Medulla oblongata (tissue), 1 donor: ENCODE data around the gene MGAT4C.
A peak's percentile ranks its signal among the peaks of the same experiment; 100 is the strongest.
"Not testable (repeated sequence)": the region's sequence is repeated elsewhere in the genome, so short reads cannot be mapped to it uniquely, and the experiment has no call there.

Experiments used
- DNase-seq: peaks from one replicate; pipeline ENCODE4 v3.0.0-alpha.2; 2015; ENCODE audit errors: extremely low spot score

MGAT4C gene

GRCh38 chr12:86256163-86256562 lies at the start of gene MGAT4C:
Gene MGAT4C (minus strand): TSS chr12:86256391.
- no peak for DNase-seq

GRCh38 chr12:86296396-86296795 lies 40.2 kb upstream of the MGAT4C start:
- DNase-seq = not testable (repeated sequence)

- no peak for DNase-seq
Measured at GRCh38 chr12:86293682-86294240, 37.6 kb upstream of the MGAT4C start.

- DNase-seq = no peak
Measured at GRCh38 chr12:86292480-86292879, 36.3 kb upstream of the MGAT4C start.

- no peak for DNase-seq
Measured at GRCh38 chr12:86290615-86291014, 34.4 kb upstream of the MGAT4C start.

- DNase-seq = no peak
Measured at GRCh38 chr12:86286119-86286518, 29.9 kb upstream of the MGAT4C start.

- no peak for DNase-seq
Measured at GRCh38 chr12:86283620-86284019, 27.4 kb upstream of the MGAT4C start.

- no peak for DNase-seq
Measured at GRCh38 chr12:86275356-86275755, 19.2 kb upstream of the MGAT4C start.

GRCh38 chr12:86265329-86265695 lies 9.1 kb upstream of the MGAT4C start:
- no peak for DNase-seq

- no peak for DNase-seq
Measured at GRCh38 chr12:86264451-86265328, 8.5 kb upstream of the MGAT4C start.

GRCh38 chr12:86261578-86261977 lies 5.4 kb upstream of the MGAT4C start:
- DNase-seq = no peak

GRCh38 chr12:86261142-86261541 lies 5.0 kb upstream of the MGAT4C start:
- DNase-seq = no peak

GRCh38 chr12:86260183-86260582 lies 4.0 kb upstream of the MGAT4C start:
- no peak for DNase-seq

GRCh38 chr12:86257134-86257533 lies 943 bp upstream of the MGAT4C start:
- no peak for DNase-seq

- DNase-seq = no peak
Measured at GRCh38 chr12:86254399-86255107, 1.6 kb downstream of the MGAT4C start.

- DNase-seq = no peak
Measured at GRCh38 chr12:86249851-86250250, 6.3 kb downstream of the MGAT4C start.

- DNase-seq = no peak
Measured at GRCh38 chr12:86249276-86249675, 6.9 kb downstream of the MGAT4C start.

- no peak for DNase-seq
Measured at GRCh38 chr12:86247871-86248270, 8.3 kb downstream of the MGAT4C start.

GRCh38 chr12:86241600-86241999 lies 14.6 kb downstream of the MGAT4C start:
- no peak for DNase-seq

- peak; percentile 30 for DNase-seq
Measured at GRCh38 chr12:86234316-86234855, 21.8 kb downstream of the MGAT4C start.

- DNase-seq = no peak
Measured at GRCh38 chr12:86233126-86233525, 23.1 kb downstream of the MGAT4C start.

GRCh38 chr12:86230516-86231146 lies 25.6 kb downstream of the MGAT4C start:
- DNase-seq = no peak
